Stimulated activated CD4-positive, alpha-beta T cell treated with anti-CD3 and anti-CD28 coated beads, Interleukin-4, amount 100 ng/mL, for 1 hour (primary cell): ENCODE data around the gene HIF3A.

Experiments used
- DNase-seq: peaks from one replicate; pipeline ENCODE4 v3.0.0-alpha.2; 2020

Gene HIF3A

GRCh38 chr19:46386996-46387712, 90.3 kb downstream of the HIF3A start:
- no peak for DNase-seq

GRCh38 chr19:46387713-46388130, 90.9 kb downstream of the HIF3A start:
- no peak for DNase-seq

GRCh38 chr19:46388311-46389095, 91.7 kb downstream of the HIF3A start:
- no peak for DNase-seq

- DNase-seq, result no peak
Measured at GRCh38 chr19:46390121-46390858, 93.4 kb downstream of the HIF3A start.

GRCh38 chr19:46390866-46391265, 94.0 kb downstream of the HIF3A start:
- DNase-seq, result no peak

GRCh38 chr19:46391296-46392251, 94.7 kb downstream of the HIF3A start:
- no peak for DNase-seq

- DNase-seq, result no peak
Measured at GRCh38 chr19:46392252-46392801, 95.5 kb downstream of the HIF3A start.

- no peak for DNase-seq
Measured at GRCh38 chr19:46392837-46393236, 96.0 kb downstream of the HIF3A start.
